WTC11 (cell line): ENCODE results near the gene CFAP57.

ENCODE experiments used
- AFF4 ChIP-seq: sonication (generic); formaldehyde crosslinking; IDR thresholded peaks from 2 replicates; pipeline ENCODE4 v1.8.1; 2023; ENCODE audit warnings: mild to moderate bottlenecking, missing genetic modification reagents, borderline replicate concordance
- CTCF ChIP-seq: fragments of 200-600 bp; IDR thresholded peaks from 2 replicates; pipeline ENCODE4 v1.8.0; 2022; ENCODE audit warnings: antibody characterized with exemption
- EMX1 ChIP-seq: fragments of 250-450 bp; sonication (Bioruptor Pico); IDR thresholded peaks from 2 replicates; pipeline ENCODE4 v1.8.0; 2021; ENCODE audit warnings: mild to moderate bottlenecking
- GRHL2 ChIP-seq: fragments of 250-450 bp; sonication (Bioruptor Pico); IDR thresholded peaks from 2 replicates; pipeline ENCODE4 v1.8.0; 2022; ENCODE audit warnings: mild to moderate bottlenecking, moderate library complexity; ENCODE audit not compliant: insufficient replicate concordance, severe bottlenecking
- HMGXB4 ChIP-seq: sonication (generic); formaldehyde crosslinking; IDR thresholded peaks from 2 replicates; pipeline ENCODE4 v1.8.1; 2023; ENCODE audit warnings: mild to moderate bottlenecking, moderate library complexity, missing genetic modification reagents
- JUN ChIP-seq: sonication (generic); formaldehyde crosslinking; IDR thresholded peaks from 2 replicates; pipeline ENCODE4 v1.8.0; 2023; ENCODE audit warnings: mild to moderate bottlenecking, missing genetic modification reagents
- MYBL2 ChIP-seq: sonication (generic); formaldehyde crosslinking; IDR thresholded peaks from 2 replicates; pipeline ENCODE4 v1.8.1; 2023; ENCODE audit warnings: mild to moderate bottlenecking, moderate library complexity, missing genetic modification reagents
- NFE2L1 ChIP-seq: sonication (generic); formaldehyde crosslinking; IDR thresholded peaks from 2 replicates; pipeline ENCODE4 v1.8.1; 2023; ENCODE audit warnings: missing genetic modification reagents
- NR2C2 ChIP-seq: sonication (generic); formaldehyde crosslinking; IDR thresholded peaks from 2 replicates; pipeline ENCODE4 v1.8.0; 2022; ENCODE audit warnings: mild to moderate bottlenecking, missing genetic modification reagents
- SMAD3 ChIP-seq: sonication (generic); formaldehyde crosslinking; IDR thresholded peaks from 2 replicates; pipeline ENCODE4 v1.8.0; 2022; ENCODE audit warnings: missing genetic modification reagents, mild to moderate bottlenecking, borderline replicate concordance
- TCF7 ChIP-seq: sonication (generic); formaldehyde crosslinking; IDR thresholded peaks from 2 replicates; pipeline ENCODE4 v1.8.0; 2022; ENCODE audit warnings: mild to moderate bottlenecking, low read depth, missing genetic modification reagents, moderate library complexity
- ZBTB21 ChIP-seq: sonication (generic); formaldehyde crosslinking; IDR thresholded peaks from 2 replicates; pipeline ENCODE4 v1.8.1; 2023; ENCODE audit warnings: mild to moderate bottlenecking, missing genetic modification reagents, borderline replicate concordance
- TF ChIP-seq, protein P1 (sequence below): fragments of 250-450 bp; sonication (Bioruptor Pico); IDR thresholded peaks from 2 replicates; pipeline ENCODE4 v1.9.0; 2021; ENCODE audit warnings: mild to moderate bottlenecking
- TF ChIP-seq, protein P2 (sequence below): fragments of 250-450 bp; sonication (Bioruptor Pico); IDR thresholded peaks from 2 replicates; pipeline ENCODE4 v1.8.0; 2021; ENCODE audit warnings: mild to moderate bottlenecking

- TF ChIP-seq JUN (no peak), CTCF (no peak), NFE2L1 (CRISPR knock-in tag) (no peak), ZBTB21 (CRISPR knock-in tag) (no peak), EMX1 (CRISPR knock-in tag) (no peak), HMGXB4 (CRISPR knock-in tag) (no peak), NR2C2 (CRISPR knock-in tag) (no peak), MYBL2 (CRISPR knock-in tag) (no peak), TCF7 (CRISPR knock-in tag) (no peak), SMAD3 (no peak), AFF4 (CRISPR knock-in tag) (no peak), GRHL2 (CRISPR knock-in tag) (no peak)
- TF ChIP-seq, protein P1, sequence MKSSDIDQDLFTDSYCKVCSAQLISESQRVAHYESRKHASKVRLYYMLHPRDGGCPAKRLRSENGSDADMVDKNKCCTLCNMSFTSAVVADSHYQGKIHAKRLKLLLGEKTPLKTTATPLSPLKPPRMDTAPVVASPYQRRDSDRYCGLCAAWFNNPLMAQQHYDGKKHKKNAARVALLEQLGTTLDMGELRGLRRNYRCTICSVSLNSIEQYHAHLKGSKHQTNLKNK (CRISPR knock-in tag) = no peak
- TF ChIP-seq, protein P2, sequence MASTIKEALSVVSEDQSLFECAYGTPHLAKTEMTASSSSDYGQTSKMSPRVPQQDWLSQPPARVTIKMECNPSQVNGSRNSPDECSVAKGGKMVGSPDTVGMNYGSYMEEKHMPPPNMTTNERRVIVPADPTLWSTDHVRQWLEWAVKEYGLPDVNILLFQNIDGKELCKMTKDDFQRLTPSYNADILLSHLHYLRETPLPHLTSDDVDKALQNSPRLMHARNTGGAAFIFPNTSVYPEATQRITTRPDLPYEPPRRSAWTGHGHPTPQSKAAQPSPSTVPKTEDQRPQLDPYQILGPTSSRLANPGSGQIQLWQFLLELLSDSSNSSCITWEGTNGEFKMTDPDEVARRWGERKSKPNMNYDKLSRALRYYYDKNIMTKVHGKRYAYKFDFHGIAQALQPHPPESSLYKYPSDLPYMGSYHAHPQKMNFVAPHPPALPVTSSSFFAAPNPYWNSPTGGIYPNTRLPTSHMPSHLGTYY (CRISPR knock-in tag) = no peak
These were observed 102.1 kb downstream of the CFAP57 start for GRCh38 chr1:43274125-43274803.
